ENCODE measurements around the gene DNAJC17. TPM values are rescaled to one million over a fixed set of nuclear protein-coding genes. Genes with fewer than 3 reads are reported as not detected.

The DNAJC17 gene
- total and polyA plus RNA-seq, 4 donors: 12.8 to 47.4 (median 31.0) TPM

DNA sequence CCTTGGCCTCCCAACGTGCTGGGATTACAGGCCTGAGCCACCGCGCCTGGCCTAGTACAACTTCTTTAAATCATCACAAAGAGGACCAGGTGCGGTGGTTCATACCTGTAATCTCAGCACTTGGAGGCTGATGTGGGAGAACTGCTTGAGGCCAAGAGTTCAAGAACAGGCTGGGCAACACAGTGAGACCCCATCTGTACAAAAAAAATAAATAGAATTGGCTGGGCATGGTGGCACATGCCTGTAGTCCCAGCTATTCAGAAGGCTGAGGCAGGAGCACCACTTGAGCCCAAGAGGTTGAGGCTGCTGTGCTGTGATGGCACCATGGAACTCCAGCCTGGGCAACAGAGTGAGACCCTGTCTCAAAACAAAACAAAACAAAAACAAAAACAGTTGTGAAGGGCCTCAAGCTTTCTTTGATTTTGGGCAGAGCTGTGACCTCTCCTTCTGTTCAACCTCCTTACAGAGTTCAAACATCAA lies 58.1 kb downstream of the DNAJC17 start:
- no peaks in the 10 kb centered on the region for H3K27me3 ChIP-seq (ENCODE audit: control insufficient read depth, insufficient read depth, low read length)
- WGBS (ENCODE audit: insufficient coverage): 100% methylated on average over 2 of the region's 4 CpGs
- H3K4me1 ChIP-seq (ENCODE audit: control insufficient read depth, insufficient read depth, low read length): peaks cover 10% of the 10 kb centered on the region
- no peak for DNase-seq (ENCODE audit: low read depth in 4 of 6, low spot score in 6 of 6)
- H3K9me3 ChIP-seq (ENCODE audit: control insufficient read depth, insufficient read depth, low read length): no peaks in the 10 kb centered on the region
- no peak overlapping the region for H3K27ac ChIP-seq (ENCODE audit: low read depth, low read length)
- H3K4me3 ChIP-seq (ENCODE audit: low read depth, low read length): no peak overlapping the region
- peaks cover 50% of the 10 kb centered on the region for H3K36me3 ChIP-seq (ENCODE audit: control insufficient read depth, insufficient read depth, low read length)

DNA sequence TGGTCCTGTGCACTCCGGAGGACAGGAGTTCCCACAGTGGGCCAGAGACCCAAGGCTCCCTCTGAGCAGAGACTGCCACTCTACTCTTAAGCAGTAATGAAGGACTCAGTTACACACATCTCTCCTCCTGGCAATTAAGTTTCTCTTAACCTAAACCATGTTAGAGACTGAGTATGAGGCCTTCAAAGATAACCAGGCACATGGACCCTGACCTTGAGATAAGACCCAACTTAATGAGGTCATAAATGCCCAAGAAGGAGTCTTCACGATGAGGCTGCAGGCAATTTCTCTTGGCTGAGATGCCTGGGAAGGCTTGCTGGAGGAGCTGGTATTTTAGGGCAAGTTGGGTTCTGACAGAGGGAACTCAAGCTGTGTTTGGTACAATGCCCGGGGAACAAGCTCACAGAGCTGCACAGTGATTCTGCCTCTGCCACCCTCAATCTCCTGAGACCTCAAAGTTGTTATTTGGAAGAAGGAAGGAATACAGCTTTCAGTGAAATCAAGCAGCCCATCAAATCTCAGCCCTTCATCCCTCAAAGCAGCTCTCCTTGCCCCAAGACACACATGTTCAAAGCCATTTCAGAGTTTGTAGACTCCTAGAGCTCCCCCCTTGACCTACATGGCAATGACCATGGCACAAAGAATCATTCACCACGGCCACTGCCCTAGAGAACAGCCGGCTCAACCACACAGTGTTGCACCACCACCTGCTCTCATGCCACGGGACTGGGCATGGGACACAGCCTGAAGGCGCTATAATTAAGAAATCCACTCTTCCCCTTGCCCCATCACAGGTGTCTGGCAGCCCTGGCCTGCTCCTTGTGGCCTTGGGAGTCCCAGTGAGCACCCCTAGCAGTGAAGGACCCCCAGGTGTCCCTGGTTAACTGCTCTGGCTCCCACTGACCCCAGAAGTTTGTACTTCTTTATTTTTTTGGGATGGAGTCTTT lies 59.3 kb downstream of the DNAJC17 start:
- Histone ChIP-seq H3K4me3 (ENCODE audit: low read depth, low read length) (no peak overlapping the region), H3K36me3 (ENCODE audit: control insufficient read depth, insufficient read depth, low read length) (peaks cover 62% of the 10 kb centered on the region), H3K4me1 (ENCODE audit: control insufficient read depth, insufficient read depth, low read length) (peaks cover under 1% of the 10 kb centered on the region), H3K9me3 (ENCODE audit: control insufficient read depth, insufficient read depth, low read length) (no peaks in the 10 kb centered on the region), H3K27me3 (ENCODE audit: control insufficient read depth, insufficient read depth, low read length) (no peaks in the 10 kb centered on the region), H3K27ac (ENCODE audit: low read depth, low read length) (no peak overlapping the region)
- whole genome bisulfite sequencing (ENCODE audit: insufficient coverage): 88% methylated on average over 6 of the region's 7 CpGs
- no peak for DNase-seq (ENCODE audit: low read depth in 4 of 6, low spot score in 6 of 6)

DNA sequence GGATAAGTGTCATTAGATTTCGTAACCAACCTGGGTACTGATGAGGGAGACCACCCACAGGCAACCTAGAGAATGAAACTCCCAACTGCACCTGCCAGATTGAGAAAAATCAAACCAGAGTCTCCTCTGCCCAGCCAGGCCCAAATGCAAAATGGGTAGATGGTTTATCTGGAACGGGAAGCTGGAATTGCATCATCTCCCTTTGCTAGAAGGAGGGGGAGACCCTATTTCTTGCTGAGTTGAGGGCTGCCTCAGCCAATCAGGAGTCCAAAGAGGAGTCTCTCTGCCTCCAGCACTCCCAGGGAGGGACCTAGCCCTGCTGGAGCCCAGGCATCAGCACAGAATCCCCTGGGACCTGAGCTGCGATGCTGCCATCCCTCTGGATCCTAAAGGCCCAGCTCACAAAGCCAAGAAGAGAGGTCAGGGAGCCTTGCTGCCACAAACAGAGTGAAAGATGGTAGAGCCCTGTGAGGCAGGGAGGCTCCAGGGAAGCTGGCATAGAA lies 60.3 kb downstream of the DNAJC17 start:
- Histone ChIP-seq H3K4me3 (ENCODE audit: low read depth, low read length) (no peak overlapping the region), H3K9me3 (ENCODE audit: control insufficient read depth, insufficient read depth, low read length) (no peaks in the 10 kb centered on the region), H3K27ac (ENCODE audit: low read depth, low read length) (no peak overlapping the region), H3K36me3 (ENCODE audit: control insufficient read depth, insufficient read depth, low read length) (peaks cover 61% of the 10 kb centered on the region), H3K27me3 (ENCODE audit: control insufficient read depth, insufficient read depth, low read length) (no peaks in the 10 kb centered on the region), H3K4me1 (ENCODE audit: control insufficient read depth, insufficient read depth, low read length) (no peaks in the 10 kb centered on the region)
- WGBS (ENCODE audit: insufficient coverage): 92% methylated on average over 2 of the region's 3 CpGs
- no peak for DNase-seq (ENCODE audit: low read depth in 4 of 6, low spot score in 6 of 6)

DNA sequence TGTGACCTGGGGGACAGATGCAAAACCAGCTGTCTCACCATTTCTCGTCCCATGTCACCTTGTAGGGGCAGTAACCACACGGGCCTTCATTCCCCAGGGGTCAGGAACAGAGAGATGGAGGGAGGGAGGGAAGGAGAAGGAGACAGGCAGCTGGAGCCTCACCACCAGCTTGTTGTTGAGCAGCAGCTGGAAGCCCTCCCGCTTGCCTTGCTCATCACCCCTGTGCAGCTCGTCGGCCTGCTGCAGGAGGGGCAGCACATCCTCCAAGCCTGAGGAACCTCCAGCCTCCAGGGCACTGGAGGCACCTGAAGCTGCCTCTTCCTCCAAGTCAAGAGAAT lies 62.5 kb downstream of the DNAJC17 start:
- DNase-seq (ENCODE audit: low read depth in 4 of 6, low spot score in 6 of 6): no peak
- no peaks in the 10 kb centered on the region for H3K9me3 ChIP-seq (ENCODE audit: control insufficient read depth, insufficient read depth, low read length)
- H3K27me3 ChIP-seq (ENCODE audit: control insufficient read depth, insufficient read depth, low read length): no peaks in the 10 kb centered on the region
- H3K27ac ChIP-seq (ENCODE audit: low read depth, low read length): no peak overlapping the region
- peaks cover 64% of the 10 kb centered on the region for H3K36me3 ChIP-seq (ENCODE audit: control insufficient read depth, insufficient read depth, low read length)
- WGBS (ENCODE audit: insufficient coverage): 51% methylated on average over 3 of the region's 5 CpGs
- no peak overlapping the region for H3K4me3 ChIP-seq (ENCODE audit: low read depth, low read length)
- no peaks in the 10 kb centered on the region for H3K4me1 ChIP-seq (ENCODE audit: control insufficient read depth, insufficient read depth, low read length)

DNA sequence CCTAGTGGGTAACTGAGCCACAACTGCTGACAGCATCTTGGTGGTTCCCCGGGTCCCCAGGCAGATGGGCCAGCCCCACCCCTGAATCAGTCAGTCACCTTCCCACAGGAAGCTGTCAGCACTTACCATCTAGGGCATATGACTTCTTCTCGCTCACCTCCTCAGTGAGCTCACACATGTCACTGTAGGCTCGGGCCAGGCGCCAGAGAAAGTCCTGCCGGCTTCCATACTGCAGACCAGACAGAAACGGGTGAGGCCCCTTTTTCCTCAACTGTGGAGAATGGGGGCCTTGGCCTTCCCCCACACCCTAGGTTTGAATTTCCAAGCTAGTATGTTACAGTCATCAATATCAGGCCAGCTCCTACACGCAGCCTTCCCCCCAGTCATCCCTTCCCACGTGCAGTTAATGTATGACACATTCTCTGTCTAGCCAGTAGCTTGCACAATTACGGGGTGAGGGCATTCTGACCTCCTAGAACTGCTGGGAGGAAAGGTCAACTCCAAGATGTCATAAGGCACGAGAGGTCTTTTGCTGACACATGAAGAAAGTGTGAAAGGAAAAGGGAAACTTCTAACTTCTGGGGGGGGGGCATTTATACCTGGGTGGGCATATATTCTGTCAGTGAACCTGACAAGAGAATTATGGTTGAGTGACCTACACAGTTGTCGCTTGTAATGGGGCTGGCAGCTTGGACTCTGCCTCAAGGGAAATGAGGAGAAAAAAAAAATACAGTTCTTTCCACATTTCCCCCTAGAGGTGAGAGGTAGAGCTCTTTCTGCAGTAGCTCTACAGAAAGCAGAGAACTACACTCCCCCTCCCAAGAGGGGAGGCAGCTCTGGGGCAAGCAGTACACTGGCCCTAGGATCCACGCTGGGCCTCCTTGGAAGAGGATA lies 63.1 kb downstream of the DNAJC17 start:
- peaks cover 68% of the 10 kb centered on the region for H3K36me3 ChIP-seq (ENCODE audit: control insufficient read depth, insufficient read depth, low read length)
- WGBS (ENCODE audit: insufficient coverage): 83% methylated on average over 9 of the region's 12 CpGs
- no peaks in the 10 kb centered on the region for H3K9me3 ChIP-seq (ENCODE audit: control insufficient read depth, insufficient read depth, low read length)
- H3K4me1 ChIP-seq (ENCODE audit: control insufficient read depth, insufficient read depth, low read length): no peaks in the 10 kb centered on the region
- H3K27me3 ChIP-seq (ENCODE audit: control insufficient read depth, insufficient read depth, low read length): no peaks in the 10 kb centered on the region
- H3K27ac ChIP-seq (ENCODE audit: low read depth, low read length): no peak overlapping the region
- H3K4me3 ChIP-seq (ENCODE audit: low read depth, low read length): no peak overlapping the region
- no peak for DNase-seq (ENCODE audit: low read depth in 4 of 6, low spot score in 6 of 6)

DNA sequence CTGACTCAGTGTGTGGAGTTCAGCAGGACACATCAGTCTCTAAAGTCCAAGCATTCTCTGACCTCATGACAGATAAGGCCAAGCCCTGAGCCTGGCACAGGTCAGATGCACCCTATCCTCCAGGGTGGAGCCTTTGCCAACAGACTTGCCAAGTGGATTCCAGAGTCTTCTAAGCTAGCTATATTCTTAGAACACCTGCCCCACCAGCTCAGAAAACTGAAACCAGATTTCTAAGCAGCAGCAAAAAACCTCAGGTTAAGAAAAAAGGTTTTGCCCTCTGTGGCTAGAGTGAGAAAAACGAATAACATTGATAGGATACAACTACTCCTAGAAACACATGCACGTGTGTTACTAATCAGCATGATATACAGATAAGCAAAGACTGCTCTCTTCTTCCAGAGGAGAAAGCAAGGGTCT lies 63.8 kb downstream of the DNAJC17 start:
- Histone ChIP-seq H3K9me3 (ENCODE audit: control insufficient read depth, insufficient read depth, low read length) (no peaks in the 10 kb centered on the region), H3K27ac (ENCODE audit: low read depth, low read length) (no peak overlapping the region), H3K27me3 (ENCODE audit: control insufficient read depth, insufficient read depth, low read length) (no peaks in the 10 kb centered on the region), H3K4me3 (ENCODE audit: low read depth, low read length) (no peak overlapping the region), H3K36me3 (ENCODE audit: control insufficient read depth, insufficient read depth, low read length) (peaks cover 65% of the 10 kb centered on the region), H3K4me1 (ENCODE audit: control insufficient read depth, insufficient read depth, low read length) (no peaks in the 10 kb centered on the region)
- no CpG with 5 or more reads among the region's 2 CpGs for WGBS (ENCODE audit: insufficient coverage)
- no peak for DNase-seq (ENCODE audit: low read depth in 4 of 6, low spot score in 6 of 6)

DNA sequence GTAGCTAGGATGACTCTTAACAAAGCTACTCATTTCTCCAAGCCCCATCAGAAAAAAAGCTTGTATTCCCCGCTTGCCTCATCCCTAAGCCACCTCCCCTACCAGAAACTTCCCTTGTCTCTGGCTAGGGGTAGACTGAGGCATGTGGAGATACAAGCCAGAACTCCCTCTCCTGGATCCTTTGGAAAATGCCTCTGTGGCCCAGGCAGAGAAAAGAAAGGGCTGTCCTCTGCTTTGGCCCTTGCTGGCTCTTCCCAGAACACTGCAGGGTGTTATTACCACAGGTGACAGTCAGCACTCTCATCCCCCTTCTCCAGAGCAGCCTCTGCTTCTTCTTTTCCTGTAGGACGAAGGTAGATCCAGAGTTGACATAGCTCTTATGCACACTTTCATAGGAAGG lies 67.4 kb downstream of the DNAJC17 start:
- no CpG with 5 or more reads among the region's 2 CpGs for WGBS (ENCODE audit: insufficient coverage)
- DNase-seq (ENCODE audit: low read depth in 4 of 6, low spot score in 6 of 6): no peak
- Histone ChIP-seq H3K27ac (ENCODE audit: low read depth, low read length) (no peak overlapping the region), H3K36me3 (ENCODE audit: control insufficient read depth, insufficient read depth, low read length) (peaks cover 68% of the 10 kb centered on the region), H3K4me1 (ENCODE audit: control insufficient read depth, insufficient read depth, low read length) (no peaks in the 10 kb centered on the region), H3K9me3 (ENCODE audit: control insufficient read depth, insufficient read depth, low read length) (no peaks in the 10 kb centered on the region), H3K4me3 (ENCODE audit: low read depth, low read length) (no peak overlapping the region), H3K27me3 (ENCODE audit: control insufficient read depth, insufficient read depth, low read length) (no peaks in the 10 kb centered on the region)

DNA sequence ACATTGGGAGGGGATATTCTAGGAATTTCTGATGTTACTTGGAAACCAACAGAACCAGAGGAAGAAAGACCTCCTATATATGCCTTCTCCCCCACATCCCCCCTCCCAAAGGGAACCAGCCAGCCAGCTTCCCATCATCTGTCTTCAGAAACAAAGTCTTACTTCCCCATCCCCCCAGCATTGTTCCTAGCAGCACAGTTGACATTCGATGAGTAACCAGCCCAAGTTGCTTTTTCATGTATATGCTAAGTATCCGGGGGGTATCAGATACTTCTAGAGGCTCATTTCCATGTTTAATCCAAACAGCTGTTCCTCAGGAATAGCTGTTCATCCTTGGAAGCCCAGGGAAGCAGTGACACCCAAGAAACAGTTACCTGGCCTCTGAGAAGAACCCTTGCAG lies 68.2 kb downstream of the DNAJC17 start:
- no peak overlapping the region for H3K4me3 ChIP-seq (ENCODE audit: low read depth, low read length)
- no peak overlapping the region for H3K27ac ChIP-seq (ENCODE audit: low read depth, low read length)
- no peak for DNase-seq (ENCODE audit: low read depth in 4 of 6, low spot score in 6 of 6)
- WGBS (ENCODE audit: insufficient coverage): no CpG with 5 or more reads among the region's 2 CpGs
- H3K27me3 ChIP-seq (ENCODE audit: control insufficient read depth, insufficient read depth, low read length): no peaks in the 10 kb centered on the region
- H3K4me1 ChIP-seq (ENCODE audit: control insufficient read depth, insufficient read depth, low read length): no peaks in the 10 kb centered on the region
- peaks cover 69% of the 10 kb centered on the region for H3K36me3 ChIP-seq (ENCODE audit: control insufficient read depth, insufficient read depth, low read length)
- H3K9me3 ChIP-seq (ENCODE audit: control insufficient read depth, insufficient read depth, low read length): no peaks in the 10 kb centered on the region

DNA sequence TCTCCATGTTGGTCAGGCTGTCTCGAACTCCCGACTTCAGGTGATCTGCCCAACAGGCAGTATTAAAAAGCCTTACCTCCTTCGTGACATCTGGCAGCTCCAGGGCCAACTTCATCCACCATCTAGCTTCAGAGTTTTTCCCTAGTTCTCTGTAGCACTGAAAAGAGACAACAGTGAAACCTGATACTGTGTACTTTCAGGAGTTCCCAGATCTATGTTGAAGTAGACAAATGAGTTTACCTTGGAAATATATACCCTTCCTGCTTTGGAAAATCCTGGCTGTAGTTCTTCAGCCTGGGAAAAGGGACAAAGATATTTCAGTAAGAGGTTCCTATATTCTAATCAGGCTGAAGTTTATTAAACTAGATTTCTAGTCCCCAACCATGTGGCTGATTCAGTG lies 70.2 kb downstream of the DNAJC17 start:
- no peak for DNase-seq (ENCODE audit: low read depth in 4 of 6, low spot score in 6 of 6)
- Histone ChIP-seq H3K4me3 (ENCODE audit: low read depth, low read length) (no peak overlapping the region), H3K27ac (ENCODE audit: low read depth, low read length) (no peak overlapping the region)

More for the DNA sequence above, 70.2 kb downstream of the DNAJC17 start:
- H3K36me3 ChIP-seq (ENCODE audit: control insufficient read depth, insufficient read depth, low read length): peaks cover 68% of the 10 kb centered on the region
- H3K27me3 ChIP-seq (ENCODE audit: control insufficient read depth, insufficient read depth, low read length): no peaks in the 10 kb centered on the region
- H3K4me1 ChIP-seq (ENCODE audit: control insufficient read depth, insufficient read depth, low read length): no peaks in the 10 kb centered on the region
- no peaks in the 10 kb centered on the region for H3K9me3 ChIP-seq (ENCODE audit: control insufficient read depth, insufficient read depth, low read length)
- no CpG with 5 or more reads among the region's 3 CpGs for WGBS (ENCODE audit: insufficient coverage)
